HK-2 (cell line): ENCODE measurements around the gene WDR38.

Experiments
- DNase-seq: peaks from one replicate; pipeline ENCODE4 v3.0.0-alpha.2; 2018; ENCODE audit not compliant: unreplicated experiment

Gene WDR38

GRCh38 chr9:124852829-124853531 lies at the start of gene WDR38:
TSS of gene WDR38 (plus strand) at chr9:124853460. CDS start at chr9:124853532, 72 bp downstream.
- peak; percentile 84 for DNase-seq

- no peak for DNase-seq
Measured at GRCh38 chr9:124803911-124804310, 49.3 kb upstream of the WDR38 start.

- DNase-seq: no peak
Measured at GRCh38 chr9:124805186-124805585, 48.1 kb upstream of the WDR38 start.

GRCh38 chr9:124808246-124808956 lies 44.9 kb upstream of the WDR38 start:
- no peak for DNase-seq

- DNase-seq: no peak
Measured at GRCh38 chr9:124809211-124809610, 44.0 kb upstream of the WDR38 start.

- DNase-seq: no peak
Measured at GRCh38 chr9:124809741-124810500, 43.3 kb upstream of the WDR38 start.

GRCh38 chr9:124810663-124811355 lies 42.5 kb upstream of the WDR38 start:
- DNase-seq: peak; percentile 61

GRCh38 chr9:124812441-124812876 lies 40.8 kb upstream of the WDR38 start:
- DNase-seq: peak; percentile 97

GRCh38 chr9:124813041-124813440 lies 40.2 kb upstream of the WDR38 start:
- DNase-seq: no peak

- DNase-seq: no peak
Measured at GRCh38 chr9:124813501-124814163, 39.6 kb upstream of the WDR38 start.

GRCh38 chr9:124814164-124814535 lies 39.1 kb upstream of the WDR38 start:
- no peak for DNase-seq

- no peak for DNase-seq
Measured at GRCh38 chr9:124815601-124816000, 37.7 kb upstream of the WDR38 start.

- DNase-seq: peak; percentile 64
Measured at GRCh38 chr9:124818431-124819281, 34.6 kb upstream of the WDR38 start.

- DNase-seq: no peak
Measured at GRCh38 chr9:124820698-124821623, 32.3 kb upstream of the WDR38 start.

GRCh38 chr9:124828489-124829333 lies 24.5 kb upstream of the WDR38 start:
- DNase-seq: no peak

GRCh38 chr9:124829334-124829669 lies 24.0 kb upstream of the WDR38 start:
- DNase-seq: no peak

GRCh38 chr9:124830593-124830992 lies 22.7 kb upstream of the WDR38 start:
- DNase-seq: no peak

GRCh38 chr9:124831642-124832364 lies 21.5 kb upstream of the WDR38 start:
- no peak for DNase-seq
